Karpas-422 (cell line): ENCODE data around the gene CHRNB2. TPM values are rescaled to one million over a fixed set of nuclear protein-coding genes. Genes with fewer than 3 reads are reported as not detected.

Source experiments
- total RNA-seq: library from RNA; depleted of rRNA; stranded (reverse); fragments of >200 nt; shearing (Covaris generic); gene quantifications from 2 replicates; pipeline ENCODE4 v1.2.3, GENCODE V29; 2014; ENCODE audit warnings: low replicate concordance; rRNA removed

The CHRNB2 gene
- total RNA-seq, 1 experiment from 2014 or later: 0.48 TPM

Other genes starting within 250 kb of the CHRNB2 start
- gene AQP10, start 246.7 kb upstream of the CHRNB2 start, total RNA-seq: not detected in 2 replicates
- gene ATP8B2, start 242.3 kb upstream of the CHRNB2 start, total RNA-seq: 10.6 and 19.6 TPM in 2 replicates
- gene IL6R, start 162.4 kb upstream of the CHRNB2 start, total RNA-seq: 0.04 TPM in 1 of 2 replicates, not detected in the other
- gene TDRD10, start 65.6 kb upstream of the CHRNB2 start, total RNA-seq: not detected in 2 replicates
- not detected in 2 replicates for gene SHE, start 65.4 kb upstream of the CHRNB2 start, total RNA-seq
- 41.2 and 42.1 TPM in 2 replicates for gene UBE2Q1, start 9.1 kb upstream of the CHRNB2 start, total RNA-seq
- gene ADAR, start 40.4 kb downstream of the CHRNB2 start, total RNA-seq: 140 and 144 TPM in 2 replicates